Tibial artery (tissue), 4 donors: Measurements from ENCODE around the gene ANKHD1.
"Not testable (repeated sequence)": the region's sequence is repeated elsewhere in the genome, so short reads cannot be mapped to it uniquely, and the experiment has no call there.

Experiments
- DNase-seq, 2 donors: peaks; one replicate each; pipeline ENCODE4 v3.0.0-alpha.2; 2019
- H3K27ac ChIP-seq, 2 donors: fragments of 200-600 bp; sonication (generic) in 1 of 2; 1 replicate in 1 of 2; 2 replicates in 1 of 2; pipeline ENCODE4 v1.5.1; 2018 to 2019; ENCODE audit warnings: mild to moderate bottlenecking in 1 of 2
- H3K27me3 ChIP-seq, 2 donors: fragments of 200-600 bp; sonication (generic) in 1 of 2; one replicate each; pipeline versions ENCODE4 v1.5.1 to v1.6.0; 2016 to 2019
- H3K36me3 ChIP-seq, 3 donors: fragments of 200-600 bp; sonication (generic) in 2 of 3; one replicate each; pipeline ENCODE4 v1.5.1; 2016 to 2019; ENCODE audit warnings: mild to moderate bottlenecking in 2 of 3
- H3K4me1 ChIP-seq, 4 donors: fragments of 200-600 bp; sonication (generic) in 2 of 4; 1 replicate in 3 of 4; 2 replicates in 1 of 4; pipeline ENCODE4 v1.5.1; 2016 to 2019
- H3K4me3 ChIP-seq, 2 donors: fragments of 200-600 bp; sonication (generic) in 1 of 2; 1 replicate in 1 of 2; 2 replicates in 1 of 2; pipeline ENCODE4 v1.5.1; 2018 to 2019; ENCODE audit warnings: mild to moderate bottlenecking in 2 of 2
- H3K9me3 ChIP-seq, 3 donors: fragments of 200-600 bp; sonication (generic) in 1 of 3; one replicate each; pipeline ENCODE4 v1.5.1; 2016 to 2019
- intact Hi-C: fragments of 100-400 bp; cut with DNase I; formaldehyde crosslinking; loops from one replicate; pipeline ENCODE4 v1.15.0; 2023; ENCODE audit warnings: low total_unique reads
- TF ChIP-seq, protein P1 (sequence below), 2 experiments: fragments of 200-600 bp in 1 of 2; fragments of 450-650 bp in 1 of 2; IDR thresholded peaks; one replicate each; pipeline ENCODE4 v1.5.1; 2017 to 2019; ENCODE audit warnings: antibody characterized with exemption in 2 of 2, mild to moderate bottlenecking in 1 of 2, moderate library complexity in 1 of 2

The ANKHD1 gene

DNA sequence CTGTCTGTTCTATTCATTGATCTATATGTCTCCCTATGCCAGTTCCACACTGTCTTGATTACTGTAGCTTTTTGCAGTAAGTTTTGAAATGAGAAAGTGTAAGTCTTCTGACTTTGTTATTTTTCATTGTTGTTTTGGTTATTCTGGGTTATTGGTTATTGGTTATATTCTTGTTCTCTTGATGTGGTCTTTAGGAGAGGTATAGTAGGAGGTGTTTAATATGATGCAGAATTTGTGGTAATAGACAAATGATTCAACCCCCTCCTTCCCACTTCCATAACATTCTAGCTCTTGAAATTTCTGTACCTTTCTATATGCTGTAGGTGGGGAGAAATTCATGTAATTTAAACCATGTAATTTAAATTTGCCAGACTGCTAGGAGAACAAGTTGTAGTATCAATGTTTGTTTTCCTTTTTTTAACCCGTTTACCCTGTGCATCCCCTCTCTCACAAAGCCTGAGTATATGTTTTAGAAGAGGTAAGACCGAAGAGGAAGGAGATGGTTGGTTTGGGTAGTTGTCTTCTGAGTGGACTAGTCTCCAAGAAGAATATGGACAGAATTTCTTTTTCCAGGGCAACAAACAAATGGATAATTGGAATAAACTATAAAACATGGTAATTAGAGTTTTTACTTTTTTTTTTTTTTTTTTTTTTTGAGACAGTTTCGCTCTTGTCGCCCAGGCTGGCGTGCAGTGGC, 19.2 kb downstream of the ANKHD1 start:
- intact Hi-C loops = no loop called here
- H3K27me3 ChIP-seq = no peaks in the 10 kb centered on the region
- TF ChIP-seq, protein P1, sequence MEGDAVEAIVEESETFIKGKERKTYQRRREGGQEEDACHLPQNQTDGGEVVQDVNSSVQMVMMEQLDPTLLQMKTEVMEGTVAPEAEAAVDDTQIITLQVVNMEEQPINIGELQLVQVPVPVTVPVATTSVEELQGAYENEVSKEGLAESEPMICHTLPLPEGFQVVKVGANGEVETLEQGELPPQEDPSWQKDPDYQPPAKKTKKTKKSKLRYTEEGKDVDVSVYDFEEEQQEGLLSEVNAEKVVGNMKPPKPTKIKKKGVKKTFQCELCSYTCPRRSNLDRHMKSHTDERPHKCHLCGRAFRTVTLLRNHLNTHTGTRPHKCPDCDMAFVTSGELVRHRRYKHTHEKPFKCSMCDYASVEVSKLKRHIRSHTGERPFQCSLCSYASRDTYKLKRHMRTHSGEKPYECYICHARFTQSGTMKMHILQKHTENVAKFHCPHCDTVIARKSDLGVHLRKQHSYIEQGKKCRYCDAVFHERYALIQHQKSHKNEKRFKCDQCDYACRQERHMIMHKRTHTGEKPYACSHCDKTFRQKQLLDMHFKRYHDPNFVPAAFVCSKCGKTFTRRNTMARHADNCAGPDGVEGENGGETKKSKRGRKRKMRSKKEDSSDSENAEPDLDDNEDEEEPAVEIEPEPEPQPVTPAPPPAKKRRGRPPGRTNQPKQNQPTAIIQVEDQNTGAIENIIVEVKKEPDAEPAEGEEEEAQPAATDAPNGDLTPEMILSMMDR (IDR thresholded peaks at IDR 0.05) = no peak
- H3K36me3 ChIP-seq = no peaks in the 10 kb centered on the region
- no peak for DNase-seq
- H3K27ac ChIP-seq = no peak overlapping the region
- H3K4me3 ChIP-seq = no peak overlapping the region
- peaks cover 0 to 42% (median 12%) of the 10 kb centered on the region in 4 donors for H3K4me1 ChIP-seq
- no peaks in the 10 kb centered on the region for H3K9me3 ChIP-seq

DNA sequence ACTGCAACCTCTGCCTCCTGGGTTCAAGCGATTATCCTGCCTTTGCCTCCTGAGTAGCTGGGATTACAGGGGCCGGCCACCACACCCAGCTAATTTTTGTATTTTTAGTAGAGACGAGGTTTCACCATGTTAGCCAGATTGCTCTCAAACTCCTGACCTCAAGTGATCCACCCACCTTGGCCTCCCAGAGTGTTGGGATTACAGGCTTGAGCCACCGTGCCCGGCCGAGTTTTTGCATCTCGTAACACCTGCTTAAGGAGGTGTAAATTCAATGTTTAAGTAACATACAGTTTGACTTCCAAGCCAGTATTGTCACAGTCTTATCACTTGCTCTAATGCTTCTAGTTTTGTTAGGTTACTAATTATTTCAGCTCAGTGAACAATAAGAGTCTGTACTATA, 19.7 kb downstream of the ANKHD1 start:
- H3K9me3 ChIP-seq, H3K36me3 ChIP-seq, intact Hi-C loops, DNase-seq, H3K27ac ChIP-seq, H3K27me3 ChIP-seq, H3K4me3 ChIP-seq: not testable (repeated sequence)
- peaks cover 0 to 42% (median 12%) of the 10 kb centered on the region in 4 donors for H3K4me1 ChIP-seq

DNA sequence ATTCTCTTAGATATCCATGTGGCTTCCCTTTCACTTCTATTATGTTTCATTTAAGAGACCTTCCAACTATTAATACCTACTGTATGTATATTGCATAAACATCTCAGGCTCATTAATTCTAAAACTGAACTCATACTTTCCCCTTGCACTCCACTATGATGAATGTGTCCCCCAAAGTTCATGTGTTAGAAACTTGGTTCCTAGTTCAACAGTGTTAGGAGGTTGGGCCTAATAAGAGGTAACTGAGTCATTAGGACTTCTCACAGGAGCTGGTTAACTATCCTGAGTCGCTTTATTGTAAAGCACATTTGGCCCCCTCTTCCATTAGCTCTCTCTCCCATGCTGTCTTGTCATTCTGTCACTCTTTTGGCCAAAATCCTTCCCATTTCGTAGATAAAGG, 22.0 kb downstream of the ANKHD1 start:
- no peaks in the 10 kb centered on the region for H3K27me3 ChIP-seq
- TF ChIP-seq, protein P1 (IDR thresholded peaks at IDR 0.05) = no peak
- DNase-seq = no peak
- H3K4me1 ChIP-seq = peaks cover 0 to 42% (median 12%) of the 10 kb centered on the region in 4 donors
- H3K27ac ChIP-seq = no peak overlapping the region
- H3K9me3 ChIP-seq = no peaks in the 10 kb centered on the region
- H3K4me3 ChIP-seq = no peak overlapping the region
- intact Hi-C loops = no loop called here
- H3K36me3 ChIP-seq = no peaks in the 10 kb centered on the region

DNA sequence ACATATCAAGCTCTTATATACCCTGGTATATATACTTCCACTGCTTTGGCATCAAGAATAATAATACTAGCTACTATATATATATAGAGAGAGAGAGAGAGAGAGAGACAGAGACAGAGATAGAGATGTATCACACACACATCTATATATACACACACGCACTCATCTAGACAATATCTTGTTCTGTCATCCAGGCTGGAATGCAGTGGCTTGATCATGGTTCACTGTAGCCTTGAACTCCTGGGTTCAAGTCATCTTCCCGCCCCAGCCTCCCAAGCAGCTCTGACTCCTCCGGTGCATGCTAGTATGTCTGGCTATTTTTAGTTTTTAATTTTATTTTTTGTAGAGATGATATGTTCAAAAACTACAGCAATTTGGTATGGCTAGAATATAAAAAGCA, 22.5 kb downstream of the ANKHD1 start:
- no peaks in the 10 kb centered on the region for H3K27me3 ChIP-seq
- peaks cover 0 to 39% (median 13%) of the 10 kb centered on the region in 4 donors for H3K4me1 ChIP-seq
- no peaks in the 10 kb centered on the region for H3K9me3 ChIP-seq
- H3K4me3 ChIP-seq = no peak overlapping the region
- no peak overlapping the region for H3K27ac ChIP-seq
- TF ChIP-seq, protein P1 (IDR thresholded peaks at IDR 0.05) = no peak
- no peaks in the 10 kb centered on the region for H3K36me3 ChIP-seq
- intact Hi-C loops = no loop called here
- DNase-seq = no peak

DNA sequence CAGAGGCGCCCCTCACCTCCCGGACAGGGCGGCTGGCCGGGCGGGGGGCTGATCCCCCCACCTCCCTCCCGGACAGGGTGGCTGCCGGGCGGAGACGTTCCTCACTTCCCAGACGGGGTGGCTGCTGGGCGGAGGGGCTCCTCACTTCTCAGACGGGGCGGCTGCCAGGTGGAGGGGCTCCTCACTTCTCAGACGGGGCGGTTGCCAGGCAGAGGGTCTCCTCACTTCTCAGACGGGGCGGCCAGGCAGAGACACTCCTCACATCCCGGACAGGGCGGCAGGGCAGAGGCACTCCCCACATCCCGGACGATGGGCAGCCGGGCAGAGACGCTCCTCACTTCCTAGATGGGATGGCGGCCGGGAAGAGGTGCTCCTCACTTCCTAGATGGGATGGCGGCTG, 26.1 kb downstream of the ANKHD1 start:
- H3K4me1 ChIP-seq = peaks cover 0 to 23% (median 10%) of the 10 kb centered on the region in 4 donors
- H3K27me3 ChIP-seq, H3K27ac ChIP-seq, H3K9me3 ChIP-seq, H3K4me3 ChIP-seq, intact Hi-C loops, DNase-seq, H3K36me3 ChIP-seq: not testable (repeated sequence)

DNA sequence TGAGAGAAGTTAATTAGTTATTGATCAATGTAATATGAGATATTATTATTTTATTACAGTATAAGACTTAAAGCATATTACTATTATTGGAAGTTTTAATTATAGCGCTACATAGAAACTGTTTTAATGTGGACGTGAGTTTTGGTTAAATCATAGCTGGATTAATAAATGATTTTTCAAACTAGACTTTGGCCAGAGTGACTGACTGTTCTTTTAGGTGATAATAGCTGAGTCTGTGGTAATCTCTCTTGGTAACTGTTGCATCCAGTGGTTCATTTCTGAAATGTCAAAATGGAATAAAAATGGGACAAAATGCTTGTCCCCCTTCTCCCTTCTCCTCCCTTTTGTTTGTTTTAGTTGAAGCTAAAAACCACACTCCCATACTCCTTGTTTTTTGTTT, 28.1 kb downstream of the ANKHD1 start:
- Histone ChIP-seq H3K36me3 (no peaks in the 10 kb centered on the region), H3K9me3 (no peaks in the 10 kb centered on the region), H3K27ac (no peak overlapping the region), H3K4me1 (peaks cover 0 to 8% (median 2%) of the 10 kb centered on the region in 4 donors), H3K27me3 (no peaks in the 10 kb centered on the region), H3K4me3 (no peak overlapping the region)
- DNase-seq = no peak
- intact Hi-C loops = no loop called here
- TF ChIP-seq, protein P1 (IDR thresholded peaks at IDR 0.05) = no peak
